Activated CD4-positive, alpha-beta T cell treated with anti-CD3 and anti-CD28 coated beads, Interleukin-2, amount 50 U/mL, for 1 hour (primary cell): ENCODE data around the gene NF2.
"Not testable (repeated sequence)": the region's sequence is repeated elsewhere in the genome, so short reads cannot be mapped to it uniquely, and the experiment has no call there.

Source experiments
- DNase-seq: peaks from one replicate; pipeline ENCODE4 v3.0.0-alpha.2; 2020

The NF2 gene

DNA sequence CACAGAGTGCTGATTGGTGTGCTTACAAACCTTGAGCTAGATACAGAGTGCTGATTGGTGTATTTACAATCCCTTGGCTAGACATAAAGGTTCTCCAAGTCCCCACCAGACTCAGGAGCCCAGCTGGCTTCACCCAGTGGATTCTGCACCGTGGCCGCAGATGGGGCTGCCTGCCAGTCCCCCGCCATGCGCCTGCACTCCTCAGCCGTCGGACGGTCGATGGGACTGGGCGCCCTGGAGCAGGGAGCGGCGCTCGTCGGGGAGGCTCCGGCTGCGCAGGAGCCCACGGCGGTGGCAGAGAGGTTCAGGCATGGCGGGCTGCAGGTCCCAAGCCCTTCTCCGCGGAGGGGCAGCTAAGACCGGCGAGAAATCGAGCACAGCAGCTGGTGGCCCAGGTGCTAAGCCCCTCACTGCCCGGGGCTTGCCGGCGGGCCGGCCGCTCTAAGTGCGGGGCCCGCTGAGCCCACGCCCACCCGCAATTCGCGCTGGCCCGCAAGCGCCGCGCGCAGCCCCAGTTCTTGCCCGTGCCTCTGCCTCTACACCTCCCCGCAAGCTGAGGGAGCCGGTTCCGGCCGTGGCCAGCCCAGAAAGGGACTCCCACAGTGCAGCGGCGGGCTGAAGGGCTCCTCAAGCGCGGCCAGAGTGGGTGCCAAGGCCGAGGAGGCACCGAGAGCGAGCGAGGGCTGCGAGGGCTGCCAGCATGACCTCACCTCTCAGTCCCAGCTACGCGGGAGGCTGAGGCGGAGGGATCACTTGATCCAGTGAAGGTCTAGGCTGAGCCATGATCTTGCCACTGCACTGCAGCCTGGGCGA lies 5.4 kb upstream of the NF2 start:
- DNase-seq: not testable (repeated sequence)

GRCh38 chr22:29598684-29599020 lies 4.8 kb upstream of the NF2 start:
- no peak for DNase-seq

GRCh38 chr22:29604076-29604360 lies 585 bp downstream of the NF2 start:
- DNase-seq: peak; percentile 41

DNA sequence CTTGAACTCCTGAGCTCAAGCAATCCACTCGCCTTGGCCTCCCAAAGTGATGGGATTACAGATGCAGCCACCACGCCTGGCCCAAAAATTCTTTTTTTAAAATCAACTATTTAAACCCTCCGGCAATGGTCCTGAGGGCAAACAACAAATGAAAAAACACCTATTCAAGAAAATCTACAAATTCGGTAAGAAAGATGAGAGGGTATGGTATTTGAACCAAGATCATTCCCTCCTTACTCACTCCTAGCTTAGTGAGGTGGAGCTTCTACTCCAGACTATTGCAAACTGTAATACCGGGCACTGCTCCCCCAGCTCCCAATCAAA lies 2.1 kb downstream of the NF2 start:
- DNase-seq: no peak

DNA sequence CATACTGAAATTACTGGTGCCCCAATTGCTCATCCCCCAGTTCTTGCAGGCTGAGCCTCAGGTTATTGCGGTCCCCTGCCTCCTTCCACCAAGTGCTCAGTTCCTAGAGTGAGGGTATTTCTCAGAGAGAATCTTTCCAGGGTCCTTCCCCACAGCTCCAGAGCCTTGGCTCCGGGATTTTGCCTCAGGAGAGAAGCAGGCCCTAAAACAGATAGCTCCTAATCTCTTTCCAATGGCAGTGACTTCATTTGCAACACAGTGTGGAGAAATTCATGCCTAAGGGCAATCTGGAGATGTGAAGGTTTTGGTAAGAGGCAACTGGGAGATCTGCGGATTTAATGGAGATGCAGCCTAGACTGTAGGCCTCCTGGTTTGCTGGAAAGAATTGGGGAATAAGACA lies 2.9 kb downstream of the NF2 start:
- no peak for DNase-seq

DNA sequence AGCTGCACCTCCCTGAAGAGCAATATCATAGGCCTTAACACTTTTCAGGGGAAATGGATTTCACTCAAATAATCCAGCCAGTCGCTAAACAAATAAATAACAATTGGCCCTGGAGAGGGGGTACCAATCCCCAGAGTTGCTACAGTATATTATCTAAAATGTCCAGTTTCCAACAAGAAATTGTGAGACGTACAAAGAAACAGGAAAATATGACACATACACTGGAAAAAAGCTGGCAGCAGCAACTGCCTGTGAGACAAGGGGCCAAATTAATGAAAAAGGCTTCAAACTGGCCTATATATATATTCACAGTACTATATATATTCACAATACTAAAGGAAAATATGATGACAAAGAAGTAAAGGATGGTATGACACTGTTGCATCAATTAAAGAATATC lies 4.0 kb downstream of the NF2 start:
- DNase-seq: no peak

GRCh38 chr22:29609139-29609538 lies 5.7 kb downstream of the NF2 start:
- DNase-seq: no peak

DNA sequence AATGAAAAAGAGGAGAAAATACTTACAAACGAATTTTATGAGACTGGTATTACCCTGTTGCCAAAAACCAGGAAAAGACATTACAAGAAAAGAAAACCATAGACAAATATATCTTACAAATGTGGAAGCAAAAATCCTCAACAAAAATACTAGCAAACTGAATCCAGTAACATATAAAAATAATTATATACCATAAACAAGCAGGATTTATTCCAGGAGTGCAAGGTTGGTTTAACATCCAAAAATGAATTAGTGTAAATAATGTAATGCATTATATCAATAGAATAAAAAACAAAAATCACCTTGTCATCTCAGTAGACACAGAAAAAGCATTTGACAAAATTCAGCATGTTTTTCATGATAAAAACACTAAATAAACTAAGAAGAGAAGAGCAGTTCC lies 7.3 kb downstream of the NF2 start:
- no peak for DNase-seq

DNA sequence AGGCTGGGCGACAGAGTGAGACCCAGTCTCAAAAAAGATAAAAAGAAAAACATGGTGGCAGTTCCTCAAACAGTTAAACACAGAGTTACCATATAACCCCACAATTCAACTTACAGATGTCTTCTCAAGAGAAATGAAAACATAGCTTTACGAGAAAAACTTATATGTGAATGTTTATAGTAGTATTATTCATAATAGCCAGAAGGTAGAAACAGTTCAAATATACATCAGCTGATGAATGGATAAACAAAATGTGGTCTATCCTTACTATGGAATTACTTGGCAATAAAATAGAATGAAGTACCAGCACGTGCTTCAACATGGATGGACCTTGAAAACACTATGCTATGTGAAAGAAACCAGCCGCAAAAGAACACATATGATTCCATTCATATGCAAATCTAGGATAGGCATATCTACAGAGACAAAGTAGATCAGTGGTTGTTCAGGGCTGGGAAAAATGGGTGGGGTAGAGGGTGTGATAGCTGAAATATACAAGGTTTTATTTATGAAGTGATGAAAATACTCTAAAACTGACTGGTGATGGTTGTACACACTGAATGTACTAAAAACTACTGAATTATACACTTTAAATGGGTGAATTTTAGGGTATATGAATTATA lies 12.4 kb downstream of the NF2 start:
- DNase-seq: no peak

- no peak for DNase-seq
Measured at GRCh38 chr22:29617922-29618629, 14.6 kb downstream of the NF2 start.

- DNase-seq: no peak
Measured at GRCh38 chr22:29621761-29622526, 18.5 kb downstream of the NF2 start.

DNA sequence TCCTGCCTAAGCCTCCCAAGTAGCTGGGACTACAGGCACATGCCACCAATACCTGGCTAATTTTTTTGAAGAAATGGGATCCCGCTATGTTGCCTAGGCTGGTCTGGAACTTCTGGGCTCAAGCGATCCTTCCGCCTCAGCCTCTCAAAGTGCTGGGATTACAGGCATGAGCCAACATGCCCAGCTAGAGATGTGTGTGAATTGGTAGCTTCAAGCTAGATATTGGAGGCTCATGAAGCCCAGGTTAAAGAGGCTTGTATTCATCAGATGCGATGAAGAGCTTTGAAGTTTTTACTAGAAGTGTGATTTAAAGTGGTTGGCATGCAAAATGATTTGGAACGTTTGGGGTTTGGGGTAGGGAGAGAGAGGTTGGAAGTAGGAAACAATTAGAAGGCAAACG lies 19.6 kb downstream of the NF2 start:
- no peak for DNase-seq

- DNase-seq: no peak
Measured at GRCh38 chr22:29623553-29624169, 20.2 kb downstream of the NF2 start.

GRCh38 chr22:29625090-29625825 lies 21.8 kb downstream of the NF2 start:
- peak; percentile 41 for DNase-seq

GRCh38 chr22:29626497-29627195 lies 23.2 kb downstream of the NF2 start:
- DNase-seq: no peak

- DNase-seq: no peak
Measured at GRCh38 chr22:29627196-29627535, 23.7 kb downstream of the NF2 start.

- no peak for DNase-seq
Measured at GRCh38 chr22:29628996-29629902, 25.8 kb downstream of the NF2 start.

DNA sequence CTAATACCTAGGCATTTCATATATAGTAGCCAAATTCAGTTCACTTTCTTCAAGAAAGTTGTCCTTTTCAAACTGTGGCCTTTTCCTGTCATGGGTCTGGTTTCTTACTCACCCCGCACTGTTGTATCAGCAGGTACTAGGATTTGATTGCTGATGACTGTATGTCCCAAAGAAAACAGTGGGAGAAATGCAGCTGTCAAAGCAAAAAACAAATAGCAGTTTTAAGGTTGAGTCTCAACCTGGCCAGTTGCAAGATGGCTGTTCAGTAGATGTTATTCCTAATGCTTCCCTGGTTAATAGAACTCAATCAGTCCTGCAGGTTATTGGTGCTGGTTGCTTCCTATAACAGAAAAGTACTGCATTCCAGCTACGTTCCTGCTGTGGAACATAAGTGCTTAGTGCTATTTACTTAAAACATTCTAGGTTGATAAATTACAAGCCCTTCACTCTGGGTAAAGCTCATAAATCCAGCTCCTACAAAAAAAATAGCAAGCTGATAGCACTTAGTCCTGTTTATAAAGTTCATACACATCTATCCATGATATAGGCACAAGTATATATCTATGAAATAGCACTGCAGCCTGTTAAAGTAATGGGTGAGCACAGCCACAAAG lies 26.6 kb downstream of the NF2 start:
- no peak for DNase-seq

GRCh38 chr22:29630987-29631386 lies 27.6 kb downstream of the NF2 start:
- DNase-seq: no peak

- no peak for DNase-seq
Measured at GRCh38 chr22:29631725-29632124, 28.3 kb downstream of the NF2 start.

GRCh38 chr22:29632672-29633071 lies 29.2 kb downstream of the NF2 start:
- DNase-seq: no peak
